ENCODE data around the gene COQ4.

The COQ4 gene

DNA sequence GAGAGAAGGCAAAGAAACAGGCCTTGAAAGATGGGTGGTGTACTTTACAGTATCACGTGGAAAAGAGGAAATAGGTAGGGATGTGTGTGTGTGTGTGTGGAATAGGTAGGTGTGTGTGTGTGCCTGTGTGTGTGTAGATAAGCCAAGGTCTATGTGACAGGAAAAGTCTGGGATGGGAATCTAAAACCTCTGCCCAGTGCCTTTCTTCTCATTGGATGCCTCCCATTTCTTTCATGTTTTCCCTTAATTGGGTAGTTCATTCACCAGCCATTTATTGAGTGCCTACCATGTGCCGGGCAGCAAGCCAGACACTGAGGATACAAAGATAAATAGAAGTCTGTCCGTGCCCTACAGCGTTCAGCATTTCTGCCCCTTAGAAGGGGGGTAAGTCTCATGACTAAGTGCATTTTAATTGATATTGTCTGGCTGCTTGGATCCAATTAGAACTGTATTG is 49.6 kb downstream of the COQ4 start:
- in situ Hi-C loops (cut with MboI; ENCODE audit: low sequenced_read_pairs) = no loop called here

DNA sequence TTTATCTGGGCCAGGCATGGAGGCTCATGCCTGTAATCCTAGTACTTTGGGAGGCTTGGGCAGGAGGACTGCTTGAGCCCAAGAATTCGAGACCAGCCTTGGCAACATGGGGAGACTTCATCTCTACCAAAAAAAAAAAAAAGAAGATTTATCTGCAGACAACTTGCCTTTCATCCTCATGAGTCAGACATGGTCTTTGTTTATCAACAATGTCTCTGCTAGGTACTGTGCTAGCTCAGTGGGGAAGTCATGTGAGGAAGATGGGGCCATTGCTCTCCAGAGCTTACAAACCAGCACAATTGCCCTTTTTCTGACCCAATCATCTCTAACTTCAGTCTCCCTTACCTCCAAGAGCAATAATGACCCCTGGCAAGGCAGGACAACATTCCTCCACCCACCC is 50.1 kb downstream of the COQ4 start:
- in situ Hi-C loops (cut with MboI; ENCODE audit: low sequenced_read_pairs) = no loop called here

DNA sequence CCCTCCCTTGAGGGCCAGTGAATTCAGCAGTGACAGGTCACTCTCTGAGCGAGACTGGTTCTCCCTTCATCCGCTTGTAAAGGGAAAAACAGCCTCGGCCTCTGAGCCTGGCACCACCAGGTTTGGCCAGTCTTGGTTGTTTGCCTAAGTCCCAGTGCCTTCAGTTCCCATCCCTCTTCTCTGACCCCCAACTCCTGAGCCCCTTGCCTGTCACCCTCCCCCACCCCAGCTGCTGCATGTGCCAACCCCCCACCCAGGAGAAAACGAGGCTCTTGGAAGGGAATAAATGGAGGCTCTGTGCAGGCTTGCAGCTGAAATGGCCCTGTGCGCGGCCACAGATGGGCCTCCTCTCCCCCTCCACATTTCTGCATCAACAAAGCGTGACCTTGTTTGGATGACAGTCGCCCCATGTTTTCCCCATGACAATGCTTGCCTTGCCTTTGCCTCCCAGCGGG is 51.6 kb downstream of the COQ4 start:
- in situ Hi-C loops (cut with MboI; ENCODE audit: low sequenced_read_pairs) = no loop called here

DNA sequence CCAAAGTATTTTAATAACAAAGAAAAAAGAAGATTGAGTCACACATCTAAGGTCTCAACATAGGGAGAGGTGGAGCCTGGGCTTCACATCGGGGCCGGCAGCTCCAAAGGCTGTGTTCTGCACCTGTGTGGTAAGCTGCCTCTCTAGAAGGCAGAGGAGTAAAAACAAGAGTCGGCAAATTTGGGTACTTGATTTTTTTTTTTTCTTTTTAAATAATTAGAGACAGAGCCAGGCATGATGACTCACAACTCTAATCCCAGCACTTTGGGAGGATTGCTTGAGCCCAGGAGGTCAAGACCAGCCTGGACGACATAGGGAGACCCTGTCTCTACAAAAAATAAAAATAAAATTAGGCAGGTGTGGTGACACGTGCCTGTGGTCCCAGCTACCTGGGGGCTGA is 53.2 kb downstream of the COQ4 start:
- in situ Hi-C loops (cut with MboI; ENCODE audit: low sequenced_read_pairs) = no loop called here

DNA sequence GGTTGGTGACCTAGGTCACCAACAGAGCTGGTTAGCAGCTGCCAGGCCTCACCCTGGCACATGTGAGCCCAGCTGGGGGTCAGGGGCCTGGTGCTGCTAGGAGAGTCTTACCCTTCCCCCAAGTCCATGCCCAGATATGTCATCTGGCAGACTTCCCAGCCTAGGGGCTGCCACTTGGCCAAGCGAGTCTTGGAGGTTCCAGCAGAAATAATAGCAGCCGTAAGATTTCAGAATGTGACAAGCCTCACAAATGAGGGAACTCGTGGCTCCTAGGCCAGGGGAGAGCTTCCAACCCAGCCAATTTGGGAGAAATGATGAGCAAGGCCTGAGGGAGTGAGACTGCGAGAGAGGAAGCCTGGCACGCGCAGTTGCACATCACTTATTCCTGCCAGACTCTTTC is 59.6 kb downstream of the COQ4 start:
- in situ Hi-C loops (cut with MboI; ENCODE audit: low sequenced_read_pairs) = loop anchor here (10.0 kb wide), 1 partner anchor 63 kb away; no protein-coding TSS in a partner anchor

DNA sequence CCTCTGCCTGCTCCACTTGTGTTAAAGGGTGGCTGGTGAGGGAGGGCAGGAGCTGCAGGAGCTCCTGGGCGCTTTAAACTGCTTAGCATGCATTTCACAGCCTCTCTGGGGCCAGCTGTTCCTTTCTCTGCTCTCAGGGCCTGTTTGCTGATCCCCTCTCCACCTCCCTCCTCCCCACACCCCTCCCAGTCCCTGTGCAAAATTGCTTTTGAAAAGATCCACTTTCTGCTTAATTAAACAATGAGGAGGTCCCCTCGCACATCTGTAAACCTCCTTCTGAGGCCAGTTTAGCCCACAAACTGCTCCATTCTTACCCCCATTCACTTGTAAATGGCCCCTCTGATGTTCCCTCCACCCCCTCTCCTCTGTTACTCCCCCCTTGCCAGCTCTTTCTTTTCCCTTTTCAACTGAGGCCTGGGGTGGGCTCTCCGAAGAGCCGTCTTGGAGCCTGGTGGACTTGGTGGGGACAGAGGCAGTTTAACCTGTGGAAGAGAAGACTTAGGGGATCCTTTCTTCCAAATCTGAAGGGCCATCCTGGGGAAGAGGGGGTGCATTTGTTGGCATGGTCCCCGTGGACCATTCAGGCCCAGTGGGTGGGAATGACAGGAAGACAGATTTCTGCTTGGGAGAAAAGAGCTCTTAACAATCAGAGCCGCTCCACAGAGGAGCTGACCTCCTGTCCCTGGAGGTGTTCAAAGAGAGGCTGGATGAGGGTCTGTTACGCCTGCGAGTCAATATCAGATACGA is 60.5 kb downstream of the COQ4 start:
- in situ Hi-C loops (cut with MboI; ENCODE audit: low sequenced_read_pairs) = loop anchor here (10.0 kb wide), 1 partner anchor 62 kb away; no protein-coding TSS in a partner anchor
